G401 (cell line): ENCODE results near the gene CHST7. TPM values are rescaled to one million over a fixed set of nuclear protein-coding genes. Genes with fewer than 3 reads are reported as not detected.

Experiments used
- DNase-seq: peaks from one replicate; pipeline ENCODE4 v3.0.0-alpha.2; 2015; ENCODE audit warnings: low spot score
- in situ Hi-C: cut with HindIII; loops from 2 replicates; pipeline ENCODE4 v1.10.0; 2016; ENCODE audit warnings: low sequenced_read_pairs, mixed read lengths
- total RNA-seq: library from RNA; depleted of rRNA; stranded (reverse); fragments of >200 nt; shearing (Covaris generic); gene quantifications from 2 replicates; pipeline ENCODE4 v1.2.3, GENCODE V29; 2014

CHST7 gene
- total RNA-seq, 1 experiment from 2014 or later: 0.20 TPM

- DNase-seq: no peak
- in situ Hi-C loops: no loop called here
Measured at GRCh38 chrX:46597208-46597607, 23.6 kb downstream of the CHST7 start.

- in situ Hi-C loops: no loop called here
Measured at GRCh38 chrX:46597771-46598170, 24.2 kb downstream of the CHST7 start.

GRCh38 chrX:46599051-46599560 is 25.5 kb downstream of the CHST7 start:
- in situ Hi-C loops: no loop called here

More at GRCh38 chrX:46597771-46598170, 24.2 kb downstream of the CHST7 start:
- DNase-seq: peak; percentile 27

GRCh38 chrX:46601283-46601682 is 27.7 kb downstream of the CHST7 start:
- in situ Hi-C loops: no loop called here
- DNase-seq: peak; percentile 1

More at GRCh38 chrX:46599051-46599560, 25.5 kb downstream of the CHST7 start:
- DNase-seq: no peak

GRCh38 chrX:46602468-46603102 is 29.0 kb downstream of the CHST7 start:
- in situ Hi-C loops: no loop called here

GRCh38 chrX:46607916-46608315 is 34.4 kb downstream of the CHST7 start:
- no peak for DNase-seq
- in situ Hi-C loops: no loop called here

More at GRCh38 chrX:46602468-46603102, 29.0 kb downstream of the CHST7 start:
- no peak for DNase-seq

GRCh38 chrX:46610070-46610658 is 36.6 kb downstream of the CHST7 start:
- DNase-seq: no peak
- in situ Hi-C loops: no loop called here

GRCh38 chrX:46611658-46612362 is 38.2 kb downstream of the CHST7 start:
- in situ Hi-C loops: no loop called here
- no peak for DNase-seq

GRCh38 chrX:46617906-46618305 is 44.3 kb downstream of the CHST7 start:
- in situ Hi-C loops: no loop called here

GRCh38 chrX:46618947-46619346 is 45.4 kb downstream of the CHST7 start:
- in situ Hi-C loops: no loop called here

More at GRCh38 chrX:46617906-46618305, 44.3 kb downstream of the CHST7 start:
- DNase-seq: no peak

GRCh38 chrX:46620505-46620904 is 46.9 kb downstream of the CHST7 start:
- in situ Hi-C loops: no loop called here
- no peak for DNase-seq

More at GRCh38 chrX:46618947-46619346, 45.4 kb downstream of the CHST7 start:
- no peak for DNase-seq

- in situ Hi-C loops: no loop called here
- DNase-seq: no peak
Measured at GRCh38 chrX:46621572-46621971, 48.0 kb downstream of the CHST7 start.

GRCh38 chrX:46624090-46624786 is 50.7 kb downstream of the CHST7 start:
- in situ Hi-C loops: no loop called here
- no peak for DNase-seq

GRCh38 chrX:46626566-46626965 is 53.0 kb downstream of the CHST7 start:
- in situ Hi-C loops: no loop called here
- no peak for DNase-seq

- DNase-seq: no peak
- in situ Hi-C loops: no loop called here
Measured at GRCh38 chrX:46627062-46627461, 53.5 kb downstream of the CHST7 start.

GRCh38 chrX:46627711-46628419 is 54.3 kb downstream of the CHST7 start:
- in situ Hi-C loops: no loop called here
- no peak for DNase-seq

GRCh38 chrX:46628460-46629371 is 55.2 kb downstream of the CHST7 start:
- in situ Hi-C loops: no loop called here
- no peak for DNase-seq

- in situ Hi-C loops: no loop called here
- DNase-seq: no peak
Measured at GRCh38 chrX:46630141-46630540, 56.6 kb downstream of the CHST7 start.
